ENCODE measurements around the gene TBC1D22A.

TBC1D22A gene

GRCh38 chr22:47093720-47094119, 331.3 kb downstream of the TBC1D22A start:
- TF ChIP-seq, protein P1, sequence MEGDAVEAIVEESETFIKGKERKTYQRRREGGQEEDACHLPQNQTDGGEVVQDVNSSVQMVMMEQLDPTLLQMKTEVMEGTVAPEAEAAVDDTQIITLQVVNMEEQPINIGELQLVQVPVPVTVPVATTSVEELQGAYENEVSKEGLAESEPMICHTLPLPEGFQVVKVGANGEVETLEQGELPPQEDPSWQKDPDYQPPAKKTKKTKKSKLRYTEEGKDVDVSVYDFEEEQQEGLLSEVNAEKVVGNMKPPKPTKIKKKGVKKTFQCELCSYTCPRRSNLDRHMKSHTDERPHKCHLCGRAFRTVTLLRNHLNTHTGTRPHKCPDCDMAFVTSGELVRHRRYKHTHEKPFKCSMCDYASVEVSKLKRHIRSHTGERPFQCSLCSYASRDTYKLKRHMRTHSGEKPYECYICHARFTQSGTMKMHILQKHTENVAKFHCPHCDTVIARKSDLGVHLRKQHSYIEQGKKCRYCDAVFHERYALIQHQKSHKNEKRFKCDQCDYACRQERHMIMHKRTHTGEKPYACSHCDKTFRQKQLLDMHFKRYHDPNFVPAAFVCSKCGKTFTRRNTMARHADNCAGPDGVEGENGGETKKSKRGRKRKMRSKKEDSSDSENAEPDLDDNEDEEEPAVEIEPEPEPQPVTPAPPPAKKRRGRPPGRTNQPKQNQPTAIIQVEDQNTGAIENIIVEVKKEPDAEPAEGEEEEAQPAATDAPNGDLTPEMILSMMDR (IDR thresholded peaks at IDR 0.05) = no peak
- H3K4me1 ChIP-seq = peaks cover 0 to 12% (median 5%) of the 10 kb centered on the region in 4 donors
- H3K9me3 ChIP-seq = no peaks in the 10 kb centered on the region
- no peak overlapping the region for H3K4me3 ChIP-seq
- H3K36me3 ChIP-seq = no peaks in the 10 kb centered on the region
- no peaks in the 10 kb centered on the region for H3K27me3 ChIP-seq
- DNase-seq = no peak
- intact Hi-C loops (cut with DNase I; ENCODE audit: low total_unique reads) = no loop called here
- H3K27ac ChIP-seq = no peak overlapping the region

DNA sequence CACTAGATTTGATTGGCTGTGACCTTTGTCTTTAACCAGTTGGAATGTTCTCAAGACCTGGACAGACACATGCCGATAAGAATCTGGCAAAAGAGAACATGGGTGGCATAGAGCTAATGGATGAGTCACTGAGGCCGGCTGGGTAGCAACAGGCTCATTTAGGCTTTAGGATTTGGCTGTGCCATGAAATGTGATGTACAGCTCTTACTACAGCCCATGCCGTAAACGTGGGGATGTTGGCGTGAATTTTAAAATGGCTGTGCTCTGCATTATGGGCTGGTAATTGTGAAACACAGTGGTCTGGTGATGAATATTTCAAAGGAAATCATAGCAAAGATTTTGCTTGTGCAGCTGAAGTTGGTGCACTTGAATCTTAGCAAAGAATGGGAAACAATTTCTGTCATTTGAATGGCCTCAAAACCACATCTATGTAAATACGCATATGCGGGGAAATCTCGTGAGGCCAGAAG, 332.4 kb downstream of the TBC1D22A start:
- Histone ChIP-seq H3K36me3 (no peaks in the 10 kb centered on the region), H3K9me3 (no peaks in the 10 kb centered on the region), H3K27me3 (no peaks in the 10 kb centered on the region), H3K4me1 (peaks cover 0 to 11% (median 5%) of the 10 kb centered on the region in 4 donors), H3K27ac (no peak overlapping the region), H3K4me3 (no peak overlapping the region)
- DNase-seq = no peak
- TF ChIP-seq, protein P1 (IDR thresholded peaks at IDR 0.05) = no peak
- intact Hi-C loops (cut with DNase I; ENCODE audit: low total_unique reads) = no loop called here

GRCh38 chr22:47095395-47096122, 333.1 kb downstream of the TBC1D22A start:
- TF ChIP-seq, protein P1 (IDR thresholded peaks at IDR 0.05) = no peak
- H3K9me3 ChIP-seq = no peaks in the 10 kb centered on the region
- H3K27ac ChIP-seq = no peak overlapping the region
- no peaks in the 10 kb centered on the region for H3K27me3 ChIP-seq
- DNase-seq = no peak
- no peak overlapping the region for H3K4me3 ChIP-seq
- H3K36me3 ChIP-seq = no peaks in the 10 kb centered on the region
- peaks cover 0 to 5% (median 2%) of the 10 kb centered on the region in 4 donors for H3K4me1 ChIP-seq
- intact Hi-C loops (cut with DNase I; ENCODE audit: low total_unique reads) = no loop called here

- H3K4me1 ChIP-seq = no peaks in the 10 kb centered on the region
- intact Hi-C loops (cut with DNase I; ENCODE audit: low total_unique reads) = no loop called here
- TF ChIP-seq, protein P1 (IDR thresholded peaks at IDR 0.05) = no peak
- no peaks in the 10 kb centered on the region for H3K36me3 ChIP-seq
- H3K27ac ChIP-seq = no peak overlapping the region
- no peak for DNase-seq
- H3K27me3 ChIP-seq = no peaks in the 10 kb centered on the region
- H3K9me3 ChIP-seq = no peaks in the 10 kb centered on the region
- no peak overlapping the region for H3K4me3 ChIP-seq
Measured at GRCh38 chr22:47098121-47098520, 335.7 kb downstream of the TBC1D22A start.

- intact Hi-C loops (cut with DNase I; ENCODE audit: low total_unique reads) = no loop called here
Measured at GRCh38 chr22:47098554-47098953, 336.1 kb downstream of the TBC1D22A start.

More at GRCh38 chr22:47098554-47098953, 336.1 kb downstream of the TBC1D22A start:
- Histone ChIP-seq H3K27me3 (no peaks in the 10 kb centered on the region), H3K36me3 (no peaks in the 10 kb centered on the region), H3K4me1 (no peaks in the 10 kb centered on the region), H3K4me3 (no peak overlapping the region), H3K9me3 (no peaks in the 10 kb centered on the region), H3K27ac (no peak overlapping the region)
- TF ChIP-seq, protein P1 (IDR thresholded peaks at IDR 0.05) = no peak
- no peak for DNase-seq
